Fibroblast of skin of right quadriceps (primary cell): ENCODE data around the gene NDUFS6.
"Not testable (repeated sequence)": the region's sequence is repeated elsewhere in the genome, so short reads cannot be mapped to it uniquely, and the experiment has no call there.

ENCODE experiments used
- DNase-seq: peaks from one replicate; pipeline ENCODE4 v3.0.0-alpha.2; 2013

The NDUFS6 gene

DNA sequence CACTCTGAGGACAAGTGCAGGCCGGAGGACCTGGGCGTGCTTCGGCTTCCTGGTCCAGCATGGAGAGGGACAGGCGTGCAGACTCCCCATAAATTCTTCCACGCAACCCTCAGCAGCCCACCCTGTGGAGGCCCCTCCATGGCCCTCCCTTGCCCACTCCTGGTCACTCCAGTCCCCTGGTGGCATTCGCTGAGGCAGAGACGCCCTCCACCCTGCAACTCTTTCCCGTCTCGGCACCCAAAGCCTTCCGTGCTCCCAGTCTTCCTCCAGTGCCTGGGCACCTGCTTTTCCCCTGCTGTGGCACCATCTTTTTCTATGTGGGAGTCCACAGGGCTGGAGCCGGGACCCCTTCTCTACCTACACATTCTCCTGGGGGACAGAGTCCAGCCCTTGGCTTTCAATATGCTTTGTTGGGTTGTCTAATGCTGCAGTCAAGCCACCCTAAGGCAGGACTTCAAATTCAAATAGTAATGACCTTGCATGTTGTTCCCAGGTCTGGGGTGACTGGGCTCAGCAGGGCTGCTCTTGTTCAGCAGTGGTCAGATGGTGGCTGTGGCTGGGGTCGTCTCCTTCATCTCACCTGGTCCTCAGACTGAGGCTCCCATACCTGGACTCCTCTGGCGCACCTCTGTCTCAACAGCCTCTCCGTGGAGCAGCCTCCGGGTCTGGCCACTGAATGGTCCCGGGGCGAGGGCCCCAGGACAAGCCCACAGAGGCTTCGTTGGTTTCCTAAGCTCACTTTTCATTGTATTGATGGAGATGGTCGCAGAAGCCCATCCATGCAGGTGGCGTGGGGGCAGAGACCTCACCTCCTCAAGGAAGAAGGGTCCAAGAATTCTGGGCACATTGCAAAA lies 16.8 kb upstream of the NDUFS6 start:
- no peak for DNase-seq

DNA sequence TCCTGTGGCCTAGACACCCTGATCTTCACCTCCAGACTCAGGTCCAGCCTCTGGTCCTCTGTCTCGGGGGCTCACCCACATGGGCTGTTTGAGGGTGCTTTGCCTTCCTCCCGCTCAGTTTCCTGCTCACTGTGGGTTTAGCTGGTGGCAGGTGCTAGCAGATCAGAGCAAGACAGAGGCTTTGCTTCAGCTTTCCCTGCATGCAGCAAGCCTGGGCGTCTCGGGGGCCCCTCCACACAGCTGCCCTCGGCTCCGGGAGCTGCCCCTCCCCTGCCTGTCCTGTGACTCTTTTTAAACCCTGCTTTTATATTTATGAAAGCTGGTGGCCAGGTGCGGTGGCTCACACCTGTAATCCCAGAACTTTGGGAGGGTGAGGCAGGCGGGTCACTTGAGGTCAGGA lies 16.1 kb upstream of the NDUFS6 start:
- no peak for DNase-seq

DNA sequence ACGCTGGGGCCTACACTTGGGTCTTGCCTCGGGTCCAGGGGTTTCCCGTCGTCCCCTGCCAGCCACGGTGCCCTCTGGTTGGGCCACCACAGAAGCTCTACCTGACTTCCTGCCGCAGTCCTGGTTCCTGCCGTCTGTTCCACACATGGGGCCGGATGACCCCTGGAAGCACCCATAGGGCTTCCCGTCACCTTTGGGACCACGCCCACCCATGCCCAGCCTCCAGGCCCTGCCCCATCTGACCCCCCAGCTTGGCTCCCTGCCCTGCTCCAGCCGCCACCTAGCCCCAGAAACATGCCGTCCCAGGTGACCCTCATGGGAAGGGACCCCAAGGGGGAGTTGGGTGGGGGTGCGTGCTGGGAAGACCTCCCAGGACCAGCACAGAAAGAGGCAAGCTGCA lies 15.2 kb upstream of the NDUFS6 start:
- no peak for DNase-seq

DNA sequence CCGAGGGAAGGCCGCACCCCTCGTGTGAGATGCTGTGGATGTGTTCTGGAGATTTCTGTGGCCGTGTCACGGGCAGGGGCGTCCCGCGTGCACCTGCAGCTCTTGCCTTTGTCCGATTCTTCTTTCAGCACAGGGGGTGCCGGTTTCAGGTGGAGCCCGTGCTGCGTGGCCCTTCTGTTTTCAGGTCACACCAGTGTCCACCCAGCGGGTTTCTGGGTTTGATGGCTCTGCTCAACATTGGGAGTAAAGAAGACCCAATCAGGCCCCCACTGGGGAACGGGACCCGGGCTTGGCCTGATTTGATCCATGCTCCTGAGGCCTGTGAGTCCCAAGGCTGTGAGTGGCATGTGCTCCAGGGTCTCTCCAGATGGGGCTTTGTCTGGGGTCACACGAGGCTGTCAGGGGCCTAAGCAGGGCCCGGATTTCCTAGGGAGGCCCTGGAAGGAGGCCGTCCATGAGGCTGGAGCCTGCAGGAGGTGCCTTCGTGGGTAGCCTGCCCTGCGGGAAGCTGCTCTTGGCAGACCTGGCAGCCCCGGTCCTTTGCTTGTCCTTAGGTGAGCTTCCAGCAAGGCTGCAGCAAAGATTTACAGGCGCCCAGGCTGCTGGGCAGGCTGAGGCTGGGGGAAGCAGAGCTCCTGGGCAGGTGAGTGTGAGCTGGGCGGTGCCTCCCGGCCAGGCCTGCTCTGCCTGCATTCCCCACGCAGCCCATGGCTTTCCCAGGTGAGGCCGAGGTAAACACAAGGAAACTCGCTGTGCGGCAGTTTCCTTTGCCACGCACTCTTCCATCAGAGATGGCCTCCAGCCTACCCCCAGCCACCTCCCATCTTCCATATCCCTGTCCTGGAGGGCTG lies 14.4 kb upstream of the NDUFS6 start:
- no peak for DNase-seq

DNA sequence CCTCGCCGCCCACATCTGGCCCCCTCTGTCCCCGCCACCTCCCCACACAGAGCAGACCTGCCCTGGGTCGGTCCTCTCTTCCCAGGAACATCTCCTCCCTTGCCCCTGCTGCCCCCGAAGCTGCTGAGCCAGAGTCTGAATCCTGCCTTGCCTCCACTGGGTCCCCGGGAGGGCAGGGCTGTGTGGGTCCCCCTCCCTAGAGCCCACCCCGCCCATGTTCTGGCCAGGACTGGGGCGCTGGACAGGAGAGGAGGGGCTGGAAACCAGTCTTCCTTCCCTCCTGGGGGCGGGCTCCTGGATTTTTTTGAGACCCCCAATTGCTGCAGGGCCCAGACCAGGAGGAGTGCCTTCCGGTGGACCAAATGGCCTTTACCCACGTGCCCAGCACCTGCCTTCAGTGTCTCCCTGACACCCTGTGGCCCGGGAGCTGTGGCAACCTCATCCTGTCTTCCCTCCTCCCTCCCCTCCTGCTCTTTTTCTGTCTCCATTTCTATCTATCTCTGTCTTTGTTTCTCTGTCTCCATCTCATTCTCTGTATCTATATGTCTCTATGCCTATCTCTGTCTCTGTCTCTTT lies 13.6 kb upstream of the NDUFS6 start:
- no peak for DNase-seq

DNA sequence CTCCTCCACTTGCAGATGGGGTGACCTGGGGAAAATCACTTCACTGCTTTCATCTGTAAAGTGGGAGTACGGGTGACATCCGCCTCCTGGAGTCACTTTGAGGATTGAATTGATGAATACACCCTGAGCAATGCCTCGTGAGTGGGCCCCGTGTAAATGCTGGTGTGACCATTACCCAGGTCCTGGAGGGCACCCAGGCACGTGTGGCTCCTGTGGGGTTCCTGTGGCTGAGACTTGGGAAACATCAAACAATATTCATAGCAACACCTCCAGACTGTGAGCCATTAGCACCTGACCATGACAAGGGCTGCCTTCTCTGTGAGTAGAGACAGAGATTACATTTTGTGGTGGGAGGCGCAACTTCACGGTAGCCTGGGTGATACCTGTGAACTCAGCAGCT lies 13.0 kb upstream of the NDUFS6 start:
- DNase-seq: no peak

DNA sequence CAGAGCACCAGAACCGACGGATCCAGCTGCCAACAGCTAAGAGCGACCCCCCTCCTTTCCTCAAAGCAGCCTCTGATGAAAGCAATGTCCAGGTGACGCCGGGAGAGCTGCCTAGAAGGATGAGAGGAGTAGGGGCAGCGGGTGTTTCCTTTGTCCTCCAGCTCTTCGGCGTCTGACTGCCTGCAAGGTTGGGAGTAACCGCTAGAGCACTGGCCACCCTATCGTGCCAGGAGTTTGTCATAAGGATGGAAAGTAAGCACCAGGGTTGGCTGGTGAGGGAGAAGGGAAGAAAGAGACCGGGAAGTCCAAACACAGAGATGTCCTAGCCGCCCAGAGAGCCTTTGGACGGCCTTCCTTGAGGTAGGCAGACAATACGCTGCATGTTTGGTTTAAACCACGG lies 12.4 kb upstream of the NDUFS6 start:
- no peak for DNase-seq

DNA sequence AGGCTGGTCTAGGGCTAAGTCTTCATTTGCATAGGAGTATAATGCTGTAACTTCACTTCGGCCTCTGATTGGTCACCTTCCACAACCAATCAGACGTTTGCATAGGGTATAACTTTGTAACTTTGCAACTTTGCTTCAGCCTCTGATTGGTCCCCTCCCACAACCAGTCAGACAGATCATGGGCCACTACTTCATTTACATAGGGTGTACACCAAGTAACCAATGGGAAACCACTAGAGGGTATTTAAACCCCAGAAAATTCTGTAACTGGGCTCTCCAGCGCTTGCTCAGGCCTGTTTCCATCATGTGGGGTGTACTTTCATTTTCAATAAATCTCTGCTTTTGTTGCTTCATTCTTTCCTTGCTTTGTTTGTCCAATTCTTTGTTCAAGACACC lies 11.8 kb upstream of the NDUFS6 start:
- DNase-seq: peak; percentile 84

DNA sequence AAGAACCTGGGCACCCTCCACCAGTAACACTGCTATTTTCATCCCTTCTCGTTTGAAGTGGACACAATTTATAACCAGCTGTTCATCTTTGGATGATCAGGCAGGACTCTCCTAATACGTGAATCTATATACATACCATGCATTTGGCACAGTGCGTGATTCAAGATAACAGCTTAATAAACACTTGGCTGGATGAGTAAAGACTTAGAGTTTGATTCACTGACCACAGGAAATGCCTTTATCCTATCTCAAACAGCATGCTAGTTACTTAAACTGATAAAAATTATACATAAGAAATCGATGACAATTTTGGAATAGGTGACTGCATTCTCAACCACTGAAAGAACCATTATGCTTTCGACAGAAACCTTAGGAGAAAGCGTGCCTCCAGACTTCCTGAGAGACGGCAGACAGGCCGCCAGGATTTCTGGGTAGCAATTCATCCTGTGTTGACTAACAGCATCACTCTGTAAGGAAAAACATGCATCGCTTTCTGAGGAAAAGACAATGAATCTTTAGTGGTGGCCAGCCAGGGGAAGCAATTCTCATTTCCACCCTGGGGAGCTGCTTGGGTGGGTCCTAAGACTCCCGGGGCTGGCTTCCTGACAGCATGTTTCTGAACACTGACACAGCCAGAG lies 11.3 kb upstream of the NDUFS6 start:
- peak; percentile 83 for DNase-seq

DNA sequence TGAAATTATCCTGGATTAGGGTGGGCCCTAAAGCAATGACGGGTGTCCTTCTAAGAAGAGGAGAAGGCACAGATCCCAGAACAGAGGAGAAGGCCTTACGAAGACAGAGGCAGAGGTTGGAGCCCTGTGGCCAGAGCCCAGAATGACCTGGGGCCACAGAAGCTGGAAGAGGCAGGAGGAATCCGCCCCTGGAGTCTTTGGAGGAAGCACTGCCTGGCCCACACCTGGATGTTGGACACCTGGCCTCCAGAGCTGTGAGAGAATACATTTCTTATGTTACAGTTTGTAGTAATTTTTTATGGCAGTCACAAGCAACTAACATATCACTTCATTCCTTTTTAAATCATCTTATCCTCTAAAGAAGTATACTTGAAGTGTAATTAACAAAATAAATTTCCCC lies 10.0 kb upstream of the NDUFS6 start:
- no peak for DNase-seq

DNA sequence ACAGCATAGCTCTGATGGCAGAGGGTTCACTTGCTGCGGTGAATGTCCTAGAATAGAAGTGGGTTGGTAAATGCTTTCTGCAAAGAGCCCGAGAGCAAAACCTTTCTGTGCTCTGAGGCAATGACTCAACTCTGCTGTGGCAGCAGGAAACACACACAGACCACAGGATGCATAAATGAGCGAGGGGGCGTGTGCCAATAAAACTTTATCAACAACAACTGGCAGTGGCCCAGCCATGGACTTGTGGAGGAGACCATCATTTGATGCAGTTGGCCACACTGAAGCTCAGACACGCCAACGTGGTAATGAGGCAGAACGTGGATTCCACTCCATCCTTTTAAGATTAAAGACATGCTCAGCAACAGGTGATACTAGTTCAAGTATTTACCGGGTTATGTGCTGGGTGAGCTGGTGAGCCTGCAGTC lies 8.4 kb upstream of the NDUFS6 start:
- DNase-seq: peak; percentile 86

DNA sequence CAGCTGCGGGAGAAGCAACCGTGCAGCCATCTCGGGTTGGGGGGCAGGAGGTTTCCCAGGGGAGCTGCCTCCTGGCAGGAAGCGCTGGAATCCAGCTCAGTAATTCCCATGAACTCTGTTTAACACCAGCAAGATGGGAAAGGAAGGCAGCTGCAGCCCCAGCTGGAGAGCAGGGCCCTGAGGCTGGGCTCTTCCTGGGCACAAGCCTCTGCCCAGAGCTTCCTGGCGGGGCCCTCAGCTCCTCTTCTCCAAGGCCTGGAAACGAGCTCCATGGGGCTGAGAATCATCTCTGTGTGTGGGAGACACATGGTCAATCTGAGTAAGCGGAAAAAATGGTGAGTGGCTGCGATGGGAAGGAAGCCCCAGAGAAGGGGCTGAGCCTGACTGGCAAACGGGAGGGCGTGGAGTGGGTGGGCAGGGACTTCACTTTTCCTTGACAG lies 7.9 kb upstream of the NDUFS6 start:
- DNase-seq: peak; percentile 32

DNA sequence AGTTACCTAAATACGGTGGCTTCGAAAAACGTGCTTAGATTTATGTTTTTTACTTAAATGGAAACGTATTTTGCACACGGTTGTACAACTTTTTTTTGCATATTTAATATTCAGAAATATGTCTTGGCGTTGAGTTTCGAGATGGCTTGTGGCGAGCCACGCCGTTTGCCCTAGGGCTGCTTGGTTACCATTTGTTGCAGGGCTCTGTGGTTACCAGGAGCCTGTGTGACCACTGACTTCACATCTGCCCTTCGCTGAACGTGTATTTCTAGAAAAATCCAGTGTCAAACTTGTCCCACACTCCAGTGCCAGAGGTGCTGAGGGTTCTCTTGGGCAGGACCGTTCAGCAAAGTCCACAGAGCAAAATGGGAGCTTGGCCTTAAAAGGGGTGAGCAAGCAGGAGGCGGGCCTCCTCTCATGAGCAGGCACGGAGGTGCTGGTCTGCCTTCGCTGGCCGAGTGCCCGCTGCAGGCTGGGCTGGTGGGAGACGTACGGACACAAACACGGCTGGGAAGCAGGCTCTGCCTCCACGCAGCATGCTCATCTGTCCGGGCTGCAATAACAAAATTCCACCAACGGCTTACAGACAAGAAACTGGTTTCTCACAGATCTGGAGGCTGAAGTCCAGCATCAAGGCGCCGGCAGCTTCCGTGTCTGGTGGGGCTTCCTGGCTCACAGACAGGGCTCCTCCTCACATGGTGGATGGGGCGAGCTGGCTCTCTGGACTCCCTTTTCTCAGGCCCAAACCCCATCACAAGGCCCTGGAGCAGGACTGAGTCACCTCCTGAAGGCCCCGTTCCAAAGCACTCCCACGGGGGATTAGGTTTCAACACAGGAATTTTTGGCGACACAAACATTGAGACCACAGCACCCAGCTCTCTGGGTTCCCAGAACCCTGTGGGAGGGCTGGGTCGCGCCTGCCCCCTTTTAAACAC lies 7.0 kb upstream of the NDUFS6 start:
- DNase-seq: peak; percentile 84

DNA sequence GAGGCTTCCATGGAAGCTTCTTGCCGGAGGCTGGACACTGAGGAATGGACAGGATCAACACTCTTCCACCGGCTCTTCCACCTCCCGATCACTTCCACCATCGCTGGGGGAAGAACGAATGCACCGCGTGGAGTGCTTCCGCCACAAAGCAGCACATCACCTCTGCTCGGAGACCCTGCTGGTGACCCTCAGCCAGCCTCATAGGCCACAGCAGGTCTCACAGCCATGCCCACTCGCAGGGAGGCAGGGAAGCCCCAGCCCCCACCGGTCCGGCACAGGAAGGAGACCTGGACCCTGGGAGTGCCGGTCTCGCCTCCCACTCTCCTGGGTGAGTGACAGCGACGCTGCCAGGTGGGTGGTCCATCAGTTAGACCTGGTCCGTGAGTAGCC lies 6.3 kb upstream of the NDUFS6 start:
- no peak for DNase-seq

DNA sequence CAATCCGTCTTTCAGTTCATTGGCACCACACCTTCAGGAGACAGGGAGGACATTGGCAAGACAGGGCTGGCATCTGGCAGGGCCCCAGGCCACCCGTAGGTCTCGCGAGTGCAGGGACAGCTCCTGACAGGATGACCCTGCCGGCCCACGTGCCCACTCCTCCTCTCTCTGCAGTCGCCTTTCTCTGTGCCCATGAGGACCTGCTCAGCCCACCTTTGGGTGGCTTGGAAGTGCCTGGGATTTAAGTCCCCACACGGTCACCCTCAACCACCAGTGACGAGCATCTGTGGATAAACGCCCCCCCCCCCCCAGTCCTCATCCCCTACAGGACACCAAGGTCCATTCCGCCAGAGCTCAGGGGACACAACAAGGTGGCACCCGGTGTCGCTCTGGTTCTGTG lies 5.7 kb upstream of the NDUFS6 start:
- no peak for DNase-seq

DNA sequence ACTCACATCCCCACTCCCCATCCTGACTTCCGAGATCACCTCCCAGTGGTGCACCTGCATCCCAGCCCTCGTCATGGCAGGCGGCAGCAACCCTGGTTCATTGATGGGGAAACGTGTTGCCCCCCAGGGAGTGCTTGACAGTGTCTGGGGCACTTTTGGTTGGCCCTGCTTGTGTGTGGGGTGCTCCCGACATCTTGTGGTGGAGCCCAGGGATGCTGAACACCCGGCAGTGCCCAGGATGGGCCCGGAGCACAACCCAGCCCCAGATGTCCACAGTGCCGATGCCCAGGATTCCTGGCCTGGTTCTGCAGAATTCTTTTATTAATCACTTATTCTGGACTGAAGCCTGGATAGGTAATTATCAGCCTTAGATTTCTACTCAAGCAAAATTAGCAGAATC lies 5.3 kb upstream of the NDUFS6 start:
- DNase-seq: no peak

DNA sequence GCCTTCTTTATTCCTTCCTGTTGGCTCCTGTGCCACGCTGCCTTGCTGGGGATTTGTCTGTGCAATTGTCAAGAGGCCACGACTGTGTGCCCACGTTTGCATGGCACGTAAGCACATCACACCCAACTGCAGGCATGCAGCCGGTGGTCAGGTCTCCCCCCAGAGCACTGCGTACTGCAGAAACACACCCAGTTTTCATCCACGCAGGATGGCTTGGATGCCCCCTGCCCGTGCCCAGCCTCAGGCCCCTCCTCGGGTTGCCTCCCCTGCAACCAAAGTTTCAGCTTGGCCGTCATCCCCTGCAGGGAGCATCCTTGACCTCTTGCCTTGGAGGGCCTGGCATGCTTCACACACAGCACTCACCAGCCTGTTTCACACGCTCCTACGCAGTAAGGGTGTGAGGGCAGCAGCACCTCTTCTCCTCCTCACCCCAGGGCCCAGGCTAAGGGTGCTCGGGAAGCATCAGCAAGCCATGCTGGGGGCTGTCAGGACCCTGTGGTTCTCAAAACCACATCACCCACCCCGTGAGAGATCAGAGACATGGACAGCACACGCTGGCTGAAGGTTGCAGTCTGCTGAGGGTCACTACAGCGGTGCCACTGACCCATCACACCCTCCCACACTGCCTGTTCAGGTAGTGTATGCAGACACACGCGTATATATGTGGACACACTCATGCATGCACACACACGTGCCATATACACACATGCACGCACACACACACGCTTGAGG lies 4.7 kb upstream of the NDUFS6 start:
- no peak for DNase-seq

DNA sequence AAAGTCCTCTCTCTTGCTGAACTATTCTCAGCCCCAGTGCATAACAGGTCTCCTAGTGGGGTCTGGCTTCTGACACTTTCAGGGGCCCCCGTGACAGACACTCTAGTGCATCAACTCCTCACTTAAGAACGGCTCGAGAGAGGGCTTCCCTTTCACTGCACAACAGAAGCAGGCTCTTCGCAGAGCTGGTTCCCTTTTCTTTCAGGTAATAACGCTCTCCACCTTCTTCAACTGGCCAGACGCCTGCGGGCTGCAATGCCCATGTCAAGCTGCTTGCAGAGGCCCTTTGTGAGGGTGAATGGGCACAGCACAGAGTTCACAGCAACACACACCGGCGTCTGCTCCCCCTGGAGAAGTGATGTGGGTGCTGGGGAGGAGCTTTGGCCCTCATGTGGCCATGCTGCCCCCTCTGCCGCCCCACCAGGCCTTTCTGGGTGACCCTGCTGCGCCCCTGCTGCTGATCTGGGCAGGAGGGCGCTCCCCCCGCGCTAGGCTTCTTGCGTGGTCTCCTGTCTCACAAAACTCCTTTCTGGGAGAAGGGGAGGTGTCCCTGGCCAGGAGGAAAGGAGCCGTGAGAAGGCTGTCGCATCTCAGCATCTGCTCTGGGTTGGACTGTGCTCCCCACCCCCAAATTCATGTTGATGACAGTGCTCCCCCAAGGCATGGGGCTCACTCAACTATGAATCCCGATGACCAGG lies 4.0 kb upstream of the NDUFS6 start:
- DNase-seq: no peak

DNA sequence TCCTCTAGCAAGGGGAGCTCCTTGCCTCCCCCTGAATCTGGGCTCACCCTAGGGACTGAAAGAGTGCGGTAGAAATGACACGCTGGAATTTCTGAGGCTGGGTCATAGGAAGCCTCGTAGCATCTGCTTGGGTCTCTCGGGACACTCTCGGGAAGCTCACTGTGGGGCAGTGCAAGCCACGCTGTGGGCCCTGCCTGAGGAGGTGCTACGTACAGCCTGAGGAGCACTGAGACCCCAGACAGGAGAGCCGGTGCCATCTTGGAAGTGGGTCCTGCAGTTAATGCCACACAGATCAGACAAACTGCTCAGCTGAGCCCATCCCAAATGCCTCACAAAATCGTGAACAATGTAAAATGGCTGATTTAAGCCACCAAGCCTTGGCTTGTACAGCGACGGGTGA lies 3.4 kb upstream of the NDUFS6 start:
- DNase-seq: no peak

DNA sequence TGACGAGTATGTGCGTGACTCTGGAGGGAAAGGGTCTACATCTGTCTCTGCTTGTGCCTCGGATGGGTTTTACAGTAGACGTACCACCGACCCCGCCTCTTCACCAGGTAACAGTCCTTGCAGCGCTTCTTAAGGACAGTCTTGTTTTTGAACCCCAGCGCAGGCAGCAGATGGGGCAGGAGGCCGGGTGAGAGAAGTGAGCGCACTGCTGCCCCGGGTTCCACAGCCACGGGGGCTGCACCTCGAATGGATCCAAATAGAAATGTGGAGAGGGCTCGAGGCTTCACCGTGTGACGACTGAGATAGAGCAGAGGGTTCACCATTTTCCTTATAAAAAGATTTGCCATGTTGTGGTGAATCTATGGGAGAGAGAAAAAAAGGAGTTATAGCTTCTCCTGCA lies 2.6 kb upstream of the NDUFS6 start:
- DNase-seq: not testable (repeated sequence)

DNA sequence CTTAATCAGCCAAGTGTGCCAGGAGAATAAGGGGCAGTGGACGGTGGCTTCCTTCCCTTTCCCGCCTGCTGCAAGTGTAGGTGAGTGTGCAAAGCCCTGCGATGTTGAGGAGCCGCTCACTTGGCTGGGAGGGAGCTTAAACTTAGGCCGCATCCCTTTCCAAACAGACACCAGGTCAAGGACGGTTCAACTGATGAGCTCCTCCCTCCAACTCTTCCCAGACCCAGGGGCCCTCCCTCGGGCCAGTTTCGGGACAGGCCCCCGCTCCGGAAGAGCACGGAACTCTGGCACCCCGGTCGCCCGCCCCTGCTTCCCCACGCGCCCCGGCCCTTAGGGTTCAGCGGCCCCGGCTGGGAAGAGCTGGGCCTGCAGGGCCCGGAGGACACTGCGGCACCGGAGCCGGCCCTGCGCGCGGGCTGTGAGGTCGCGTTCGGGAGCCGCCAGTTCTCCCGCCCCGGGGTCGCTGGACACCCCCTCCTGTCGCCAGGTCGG lies 2.1 kb upstream of the NDUFS6 start:
- DNase-seq: no peak
